HG03196 (cell line): ENCODE measurements around the gene TRPT1.

Experiments
- ATAC-seq: cut with Tn5 transposase; IDR thresholded peaks from one replicate; pipeline ENCODE4 v1.9.1; 2021; ENCODE audit not compliant: unreplicated experiment

Gene TRPT1

GRCh38 chr11:64180891-64181290, 45.1 kb downstream of the TRPT1 start:
- no peak for ATAC-seq

GRCh38 chr11:64178951-64179639, 46.9 kb downstream of the TRPT1 start:
- no peak for ATAC-seq

DNA sequence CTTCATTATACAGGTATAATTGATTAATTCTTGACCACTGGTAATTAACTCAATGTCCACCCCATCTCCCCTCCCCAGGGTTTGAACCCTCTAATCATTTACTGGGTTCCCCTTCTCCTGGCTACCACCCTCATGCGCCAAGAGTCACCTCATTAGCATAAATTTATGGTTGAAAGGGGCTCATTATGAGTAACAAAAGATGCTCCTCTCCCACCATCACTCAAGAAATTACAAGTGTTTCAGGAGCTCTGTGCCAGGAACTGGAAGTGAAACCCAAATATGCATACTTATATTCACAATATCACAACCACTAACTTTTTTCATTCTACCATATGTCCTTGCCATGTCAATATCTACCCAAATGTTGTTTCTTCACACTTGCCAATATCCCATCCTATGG, 47.8 kb downstream of the TRPT1 start:
- no peak for ATAC-seq

- no peak for ATAC-seq
These were observed 49.2 kb downstream of the TRPT1 start for GRCh38 chr11:64176751-64177150.
